Measurements from ENCODE around the gene REPS2. TPM values are rescaled to one million over a fixed set of nuclear protein-coding genes. Genes with fewer than 3 reads are reported as not detected.

The REPS2 gene
- total and polyA plus RNA-seq, 2 experiments from 2014 or later, result 1.2 to 4.4 TPM

DNA sequence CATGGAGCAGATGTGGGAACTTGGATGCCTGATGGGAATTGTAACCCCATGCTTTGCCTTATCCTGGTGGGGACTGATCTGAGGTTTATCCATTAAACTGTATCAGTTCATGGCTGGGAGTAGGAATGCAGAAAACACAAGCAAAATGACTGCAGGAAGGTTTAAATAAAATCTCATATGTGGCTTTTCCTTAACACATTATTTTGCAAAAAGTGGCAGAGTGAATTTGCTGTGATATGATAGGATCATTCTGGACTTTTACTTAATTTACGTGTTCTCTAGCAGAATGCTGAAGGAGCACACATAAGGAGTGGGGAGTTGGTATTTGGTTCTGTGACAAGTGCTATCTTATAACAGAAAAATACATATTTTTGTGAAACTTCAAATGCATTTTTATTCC, 34.8 kb downstream of the REPS2 start (continued):
- TF ChIP-seq, protein P1, sequence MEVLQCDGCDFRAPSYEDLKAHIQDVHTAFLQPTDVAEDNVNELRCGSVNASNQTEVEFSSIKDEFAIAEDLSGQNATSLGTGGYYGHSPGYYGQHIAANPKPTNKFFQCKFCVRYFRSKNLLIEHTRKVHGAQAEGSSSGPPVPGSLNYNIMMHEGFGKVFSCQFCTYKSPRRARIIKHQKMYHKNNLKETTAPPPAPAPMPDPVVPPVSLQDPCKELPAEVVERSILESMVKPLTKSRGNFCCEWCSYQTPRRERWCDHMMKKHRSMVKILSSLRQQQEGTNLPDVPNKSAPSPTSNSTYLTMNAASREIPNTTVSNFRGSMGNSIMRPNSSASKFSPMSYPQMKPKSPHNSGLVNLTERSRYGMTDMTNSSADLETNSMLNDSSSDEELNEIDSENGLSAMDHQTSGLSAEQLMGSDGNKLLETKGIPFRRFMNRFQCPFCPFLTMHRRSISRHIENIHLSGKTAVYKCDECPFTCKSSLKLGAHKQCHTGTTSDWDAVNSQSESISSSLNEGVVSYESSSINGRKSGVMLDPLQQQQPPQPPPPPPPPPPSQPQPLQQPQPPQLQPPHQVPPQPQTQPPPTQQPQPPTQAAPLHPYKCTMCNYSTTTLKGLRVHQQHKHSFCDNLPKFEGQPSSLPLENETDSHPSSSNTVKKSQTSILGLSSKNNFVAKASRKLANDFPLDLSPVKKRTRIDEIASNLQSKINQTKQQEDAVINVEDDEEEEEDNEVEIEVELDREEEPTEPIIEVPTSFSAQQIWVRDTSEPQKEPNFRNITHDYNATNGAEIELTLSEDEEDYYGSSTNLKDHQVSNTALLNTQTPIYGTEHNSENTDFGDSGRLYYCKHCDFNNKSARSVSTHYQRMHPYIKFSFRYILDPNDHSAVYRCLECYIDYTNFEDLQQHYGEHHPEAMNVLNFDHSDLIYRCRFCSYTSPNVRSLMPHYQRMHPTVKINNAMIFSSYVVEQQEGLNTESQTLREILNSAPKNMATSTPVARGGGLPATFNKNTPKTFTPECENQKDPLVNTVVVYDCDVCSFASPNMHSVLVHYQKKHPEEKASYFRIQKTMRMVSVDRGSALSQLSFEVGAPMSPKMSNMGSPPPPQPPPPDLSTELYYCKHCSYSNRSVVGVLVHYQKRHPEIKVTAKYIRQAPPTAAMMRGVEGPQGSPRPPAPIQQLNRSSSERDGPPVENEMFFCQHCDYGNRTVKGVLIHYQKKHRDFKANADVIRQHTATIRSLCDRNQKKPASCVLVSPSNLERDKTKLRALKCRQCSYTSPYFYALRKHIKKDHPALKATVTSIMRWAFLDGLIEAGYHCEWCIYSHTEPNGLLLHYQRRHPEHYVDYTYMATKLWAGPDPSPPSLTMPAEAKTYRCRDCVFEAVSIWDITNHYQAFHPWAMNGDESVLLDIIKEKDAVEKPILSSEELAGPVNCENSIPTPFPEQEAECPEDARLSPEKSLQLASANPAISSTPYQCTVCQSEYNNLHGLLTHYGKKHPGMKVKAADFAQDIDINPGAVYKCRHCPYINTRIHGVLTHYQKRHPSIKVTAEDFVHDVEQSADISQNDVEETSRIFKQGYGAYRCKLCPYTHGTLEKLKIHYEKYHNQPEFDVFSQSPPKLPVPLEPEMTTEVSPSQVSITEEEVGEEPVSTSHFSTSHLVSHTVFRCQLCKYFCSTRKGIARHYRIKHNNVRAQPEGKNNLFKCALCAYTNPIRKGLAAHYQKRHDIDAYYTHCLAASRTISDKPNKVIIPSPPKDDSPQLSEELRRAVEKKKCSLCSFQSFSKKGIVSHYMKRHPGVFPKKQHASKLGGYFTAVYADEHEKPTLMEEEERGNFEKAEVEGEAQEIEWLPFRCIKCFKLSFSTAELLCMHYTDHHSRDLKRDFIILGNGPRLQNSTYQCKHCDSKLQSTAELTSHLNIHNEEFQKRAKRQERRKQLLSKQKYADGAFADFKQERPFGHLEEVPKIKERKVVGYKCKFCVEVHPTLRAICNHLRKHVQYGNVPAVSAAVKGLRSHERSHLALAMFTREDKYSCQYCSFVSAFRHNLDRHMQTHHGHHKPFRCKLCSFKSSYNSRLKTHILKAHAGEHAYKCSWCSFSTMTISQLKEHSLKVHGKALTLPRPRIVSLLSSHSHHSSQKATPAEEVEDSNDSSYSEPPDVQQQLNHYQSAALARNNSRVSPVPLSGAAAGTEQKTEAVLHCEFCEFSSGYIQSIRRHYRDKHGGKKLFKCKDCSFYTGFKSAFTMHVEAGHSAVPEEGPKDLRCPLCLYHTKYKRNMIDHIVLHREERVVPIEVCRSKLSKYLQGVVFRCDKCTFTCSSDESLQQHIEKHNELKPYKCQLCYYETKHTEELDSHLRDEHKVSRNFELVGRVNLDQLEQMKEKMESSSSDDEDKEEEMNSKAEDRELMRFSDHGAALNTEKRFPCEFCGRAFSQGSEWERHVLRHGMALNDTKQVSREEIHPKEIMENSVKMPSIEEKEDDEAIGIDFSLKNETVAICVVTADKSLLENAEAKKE (CRISPR knock-in tag; IDR thresholded peaks at IDR 0.05), result no peak

DNA sequence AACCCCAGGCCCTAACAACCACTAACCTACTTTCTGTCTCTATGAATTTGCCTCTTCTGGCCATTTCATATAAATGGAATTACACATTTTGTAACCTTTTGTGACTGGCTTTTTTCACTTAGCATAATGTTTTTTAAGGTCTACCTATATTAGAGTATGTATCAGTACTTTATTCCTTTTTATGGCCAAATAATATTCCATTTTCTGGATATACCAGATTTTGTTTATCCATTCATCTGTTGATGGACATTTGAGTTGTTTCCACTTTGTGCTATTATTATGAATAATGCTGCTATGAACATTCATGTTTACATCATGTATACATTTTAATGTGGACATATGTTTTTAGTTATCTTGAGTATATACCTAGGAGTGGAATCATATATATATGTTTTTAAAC, 35.5 kb downstream of the REPS2 start:
- no peak overlapping the region for H3K4me3 Mint-ChIP-seq
- no peaks in the 10 kb centered on the region for H3K36me3 ChIP-seq (ENCODE audit: insufficient read depth)

More for the DNA sequence above, 35.5 kb downstream of the REPS2 start:
- H3K79me2 ChIP-seq (replicated peaks; ENCODE audit: insufficient read depth), result no peaks in the 10 kb centered on the region
- no peaks in the 10 kb centered on the region for H4K20me1 ChIP-seq (replicated peaks; ENCODE audit: insufficient read depth)
- H3K27me3 Mint-ChIP-seq (ENCODE audit: insufficient read depth, low read depth, poor library complexity), result no peaks in the 10 kb centered on the region
- no peak for TF ChIP-seq EZH2phosphoT487 (IDR thresholded peaks at IDR 0.05; ENCODE audit: unreplicated experiment)
- TF ChIP-seq STAT1 (IDR thresholded peaks at IDR 0.05; ENCODE audit: unreplicated experiment), result no peak
- TF ChIP-seq, protein P2, sequence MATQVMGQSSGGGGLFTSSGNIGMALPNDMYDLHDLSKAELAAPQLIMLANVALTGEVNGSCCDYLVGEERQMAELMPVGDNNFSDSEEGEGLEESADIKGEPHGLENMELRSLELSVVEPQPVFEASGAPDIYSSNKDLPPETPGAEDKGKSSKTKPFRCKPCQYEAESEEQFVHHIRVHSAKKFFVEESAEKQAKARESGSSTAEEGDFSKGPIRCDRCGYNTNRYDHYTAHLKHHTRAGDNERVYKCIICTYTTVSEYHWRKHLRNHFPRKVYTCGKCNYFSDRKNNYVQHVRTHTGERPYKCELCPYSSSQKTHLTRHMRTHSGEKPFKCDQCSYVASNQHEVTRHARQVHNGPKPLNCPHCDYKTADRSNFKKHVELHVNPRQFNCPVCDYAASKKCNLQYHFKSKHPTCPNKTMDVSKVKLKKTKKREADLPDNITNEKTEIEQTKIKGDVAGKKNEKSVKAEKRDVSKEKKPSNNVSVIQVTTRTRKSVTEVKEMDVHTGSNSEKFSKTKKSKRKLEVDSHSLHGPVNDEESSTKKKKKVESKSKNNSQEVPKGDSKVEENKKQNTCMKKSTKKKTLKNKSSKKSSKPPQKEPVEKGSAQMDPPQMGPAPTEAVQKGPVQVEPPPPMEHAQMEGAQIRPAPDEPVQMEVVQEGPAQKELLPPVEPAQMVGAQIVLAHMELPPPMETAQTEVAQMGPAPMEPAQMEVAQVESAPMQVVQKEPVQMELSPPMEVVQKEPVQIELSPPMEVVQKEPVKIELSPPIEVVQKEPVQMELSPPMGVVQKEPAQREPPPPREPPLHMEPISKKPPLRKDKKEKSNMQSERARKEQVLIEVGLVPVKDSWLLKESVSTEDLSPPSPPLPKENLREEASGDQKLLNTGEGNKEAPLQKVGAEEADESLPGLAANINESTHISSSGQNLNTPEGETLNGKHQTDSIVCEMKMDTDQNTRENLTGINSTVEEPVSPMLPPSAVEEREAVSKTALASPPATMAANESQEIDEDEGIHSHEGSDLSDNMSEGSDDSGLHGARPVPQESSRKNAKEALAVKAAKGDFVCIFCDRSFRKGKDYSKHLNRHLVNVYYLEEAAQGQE (IDR thresholded peaks at IDR 0.05; ENCODE audit: unreplicated experiment), result no peak
- no peak for TF ChIP-seq EZH2 (IDR thresholded peaks at IDR 0.05; ENCODE audit: low read depth, unreplicated experiment)
- H3K4me1 Mint-ChIP-seq, result no peaks in the 10 kb centered on the region
- H3K4me1 ChIP-seq (ENCODE audit: insufficient read depth), result no peaks in the 10 kb centered on the region
- DNase-seq (ENCODE audit: low spot score) (no peak), ATAC-seq (no peak)
- H3F3A ChIP-seq (replicated peaks; ENCODE audit: low read depth), result no peaks in the 10 kb centered on the region
- H3K27ac ChIP-seq (ENCODE audit: low read depth), result no peak overlapping the region
- H3K27me3 ChIP-seq (ENCODE audit: insufficient read depth), result no peaks in the 10 kb centered on the region
- H3K36me3 Mint-ChIP-seq (ENCODE audit: low read depth), result no peaks in the 10 kb centered on the region
- no peak overlapping the region for H3K27ac Mint-ChIP-seq
- H3K4me3 ChIP-seq, result no peak overlapping the region
- H2AFZ ChIP-seq, result no peak overlapping the region
- H3K9me3 Mint-ChIP-seq, result no peaks in the 10 kb centered on the region
- no peaks in the 10 kb centered on the region for H3K9me2 ChIP-seq (ENCODE audit: insufficient read depth)
- H3K4me2 ChIP-seq, result no peak overlapping the region

Measured in GM23338 (cell line).